Choroid plexus epithelial cell (primary cell): Measurements from ENCODE around the gene SDCCAG8.

Experiments used
- DNase-seq: peaks from one replicate; pipeline ENCODE4 v3.0.0-alpha.2; 2010; ENCODE audit warnings: low read depth
- H3K4me3 ChIP-seq: 2 replicates; pipeline ENCODE4 v1.5.1; 2011; ENCODE audit warnings: low read depth, mild to moderate bottlenecking, control low read depth, low read length, moderate library complexity
- TF ChIP-seq, protein P1 (sequence below): conservative IDR thresholded peaks from 2 replicates; pipeline ENCODE4 v1.5.1; 2011; ENCODE audit warnings: low read depth, mild to moderate bottlenecking, control low read depth, inconsistent platforms, low read length, moderate library complexity

Gene SDCCAG8

DNA sequence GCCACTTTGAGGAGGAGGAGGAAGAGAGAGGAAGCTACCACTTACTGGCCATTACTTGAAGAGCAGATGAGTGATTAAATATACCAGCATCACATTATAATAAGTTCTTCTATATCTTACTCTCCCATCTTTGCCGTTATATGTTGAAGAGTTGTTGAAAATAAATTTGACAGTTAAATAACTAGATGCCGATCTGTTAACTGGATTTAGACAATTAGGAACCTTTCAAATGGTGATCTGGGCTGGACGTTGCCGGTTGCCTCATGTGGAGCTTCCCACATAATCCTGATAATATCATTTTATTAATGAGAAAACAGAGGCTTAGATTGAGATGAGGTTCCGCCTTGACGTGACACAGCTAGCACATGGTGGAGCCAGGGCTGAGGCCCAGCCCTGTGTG, 147.0 kb downstream of the SDCCAG8 start:
- TF ChIP-seq, protein P1, sequence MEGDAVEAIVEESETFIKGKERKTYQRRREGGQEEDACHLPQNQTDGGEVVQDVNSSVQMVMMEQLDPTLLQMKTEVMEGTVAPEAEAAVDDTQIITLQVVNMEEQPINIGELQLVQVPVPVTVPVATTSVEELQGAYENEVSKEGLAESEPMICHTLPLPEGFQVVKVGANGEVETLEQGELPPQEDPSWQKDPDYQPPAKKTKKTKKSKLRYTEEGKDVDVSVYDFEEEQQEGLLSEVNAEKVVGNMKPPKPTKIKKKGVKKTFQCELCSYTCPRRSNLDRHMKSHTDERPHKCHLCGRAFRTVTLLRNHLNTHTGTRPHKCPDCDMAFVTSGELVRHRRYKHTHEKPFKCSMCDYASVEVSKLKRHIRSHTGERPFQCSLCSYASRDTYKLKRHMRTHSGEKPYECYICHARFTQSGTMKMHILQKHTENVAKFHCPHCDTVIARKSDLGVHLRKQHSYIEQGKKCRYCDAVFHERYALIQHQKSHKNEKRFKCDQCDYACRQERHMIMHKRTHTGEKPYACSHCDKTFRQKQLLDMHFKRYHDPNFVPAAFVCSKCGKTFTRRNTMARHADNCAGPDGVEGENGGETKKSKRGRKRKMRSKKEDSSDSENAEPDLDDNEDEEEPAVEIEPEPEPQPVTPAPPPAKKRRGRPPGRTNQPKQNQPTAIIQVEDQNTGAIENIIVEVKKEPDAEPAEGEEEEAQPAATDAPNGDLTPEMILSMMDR: no peak
- no peak for DNase-seq
- H3K4me3 ChIP-seq: no peak overlapping the region

DNA sequence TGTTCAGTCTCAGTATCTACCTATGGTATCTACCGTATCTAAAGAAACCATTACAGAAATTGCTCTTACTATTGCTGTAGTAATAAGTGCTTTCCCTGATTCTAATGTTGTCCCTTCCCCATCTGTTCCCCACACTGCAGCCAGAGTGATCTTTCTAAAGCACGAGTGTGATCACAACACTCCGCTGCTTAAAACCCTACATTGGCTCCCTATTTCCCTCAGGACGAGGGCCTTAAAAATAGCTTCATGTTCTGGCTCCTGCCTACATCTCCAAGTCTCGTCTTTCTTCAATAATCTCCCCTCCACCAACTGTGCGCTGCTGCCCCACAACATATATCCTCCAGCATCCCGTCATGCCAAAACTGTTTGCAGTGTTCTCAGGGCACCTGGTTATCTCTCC, 150.6 kb downstream of the SDCCAG8 start:
- no peak overlapping the region for H3K4me3 ChIP-seq
- DNase-seq: no peak

DNA sequence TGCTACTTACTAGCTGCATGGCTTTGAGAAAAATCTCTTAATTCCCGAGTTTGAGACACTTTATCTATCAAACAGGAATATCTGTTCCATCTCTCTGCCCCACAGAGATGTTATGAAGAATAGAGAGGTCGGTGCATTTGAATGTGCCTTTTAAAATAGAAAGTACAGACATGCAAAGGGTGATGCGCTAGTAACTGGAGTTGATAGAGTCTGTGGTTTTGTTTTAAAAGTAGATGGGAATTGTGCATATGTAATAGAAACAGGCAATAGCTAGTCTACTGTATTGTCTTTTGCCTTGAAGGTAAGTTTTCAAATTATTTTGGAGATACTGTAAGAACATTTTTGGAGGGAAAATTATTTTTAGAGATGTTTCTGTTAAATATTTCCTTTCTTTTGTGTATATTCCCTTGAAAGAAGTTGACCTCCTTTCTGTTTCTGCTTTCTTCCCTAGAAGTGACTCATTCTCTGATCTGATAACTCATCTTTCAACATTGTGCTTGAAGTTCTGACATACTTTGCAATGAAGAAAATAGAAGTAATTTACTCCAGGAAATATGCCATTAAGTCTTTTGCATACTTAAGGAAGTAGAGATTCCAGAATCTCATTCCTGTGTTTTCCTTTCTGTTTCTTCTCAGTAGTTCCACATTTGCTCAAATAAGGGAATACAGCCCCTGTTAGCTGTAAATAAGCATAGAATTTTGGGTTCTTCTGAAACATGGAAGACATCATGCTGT, 151.6 kb downstream of the SDCCAG8 start:
- H3K4me3 ChIP-seq: no peak overlapping the region
- TF ChIP-seq, protein P1: no peak
- DNase-seq: peak; percentile 78

More for the DNA sequence above, 150.6 kb downstream of the SDCCAG8 start:
- TF ChIP-seq, protein P1: no peak

DNA sequence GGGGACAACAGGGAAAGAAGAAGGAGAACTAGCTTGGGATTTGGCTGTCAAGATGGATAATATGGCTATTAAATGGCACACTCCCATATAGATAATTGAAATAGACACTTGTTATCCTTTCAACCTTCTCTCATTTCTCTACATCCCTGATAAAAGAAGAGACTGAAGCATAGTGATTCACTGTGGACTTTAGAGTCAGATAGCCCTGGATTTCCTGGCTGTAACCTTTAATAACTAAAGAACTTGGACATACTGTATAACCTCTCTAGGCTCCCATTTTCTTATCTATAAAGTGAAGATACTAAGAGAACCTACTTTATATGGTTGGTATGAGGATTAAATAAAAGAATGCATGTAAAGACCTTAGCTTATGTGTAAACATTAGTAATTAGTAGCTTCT, 152.6 kb downstream of the SDCCAG8 start:
- no peak for DNase-seq
- H3K4me3 ChIP-seq: no peak overlapping the region
- TF ChIP-seq, protein P1: no peak

DNA sequence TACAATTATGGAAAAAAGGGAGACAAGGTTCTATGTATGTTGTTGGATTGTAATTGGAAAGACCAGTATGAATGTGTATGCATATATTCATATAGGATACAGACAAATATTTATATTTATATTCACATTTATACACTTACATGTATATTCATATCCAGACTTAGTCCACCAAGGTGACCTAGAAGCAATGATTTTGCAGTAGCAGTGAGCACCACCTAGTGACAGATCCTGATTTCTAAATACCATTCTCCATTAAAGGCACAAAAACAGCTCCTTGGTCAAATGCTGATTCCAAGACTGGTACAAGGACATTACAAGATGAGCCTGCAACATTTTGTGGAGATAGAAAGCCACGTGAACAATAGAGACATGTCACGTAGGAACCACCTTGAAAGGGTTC, 153.4 kb downstream of the SDCCAG8 start:
- TF ChIP-seq, protein P1: peak; percentile 48
- no peak overlapping the region for H3K4me3 ChIP-seq
- DNase-seq: peak; percentile 53

DNA sequence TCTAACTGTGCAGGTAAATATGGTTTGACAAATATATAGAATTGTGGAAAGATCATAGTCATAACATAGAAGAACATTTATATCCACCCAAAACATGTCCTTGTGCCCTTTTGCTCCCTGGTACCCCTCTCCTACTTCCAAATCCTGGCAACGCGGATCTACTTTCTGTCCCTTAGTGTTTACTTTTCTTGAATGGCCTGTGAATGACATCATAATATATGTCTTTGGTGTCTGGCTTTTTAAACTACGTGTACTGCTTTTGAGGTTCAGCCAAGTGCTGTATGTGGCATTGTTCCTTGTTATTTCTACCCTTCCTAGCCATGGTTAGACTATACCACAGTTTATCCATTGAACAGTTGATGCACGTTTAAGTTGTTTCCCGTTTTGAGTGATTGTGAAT, 155.6 kb downstream of the SDCCAG8 start:
- TF ChIP-seq, protein P1: no peak
- no peak for DNase-seq
- no peak overlapping the region for H3K4me3 ChIP-seq

DNA sequence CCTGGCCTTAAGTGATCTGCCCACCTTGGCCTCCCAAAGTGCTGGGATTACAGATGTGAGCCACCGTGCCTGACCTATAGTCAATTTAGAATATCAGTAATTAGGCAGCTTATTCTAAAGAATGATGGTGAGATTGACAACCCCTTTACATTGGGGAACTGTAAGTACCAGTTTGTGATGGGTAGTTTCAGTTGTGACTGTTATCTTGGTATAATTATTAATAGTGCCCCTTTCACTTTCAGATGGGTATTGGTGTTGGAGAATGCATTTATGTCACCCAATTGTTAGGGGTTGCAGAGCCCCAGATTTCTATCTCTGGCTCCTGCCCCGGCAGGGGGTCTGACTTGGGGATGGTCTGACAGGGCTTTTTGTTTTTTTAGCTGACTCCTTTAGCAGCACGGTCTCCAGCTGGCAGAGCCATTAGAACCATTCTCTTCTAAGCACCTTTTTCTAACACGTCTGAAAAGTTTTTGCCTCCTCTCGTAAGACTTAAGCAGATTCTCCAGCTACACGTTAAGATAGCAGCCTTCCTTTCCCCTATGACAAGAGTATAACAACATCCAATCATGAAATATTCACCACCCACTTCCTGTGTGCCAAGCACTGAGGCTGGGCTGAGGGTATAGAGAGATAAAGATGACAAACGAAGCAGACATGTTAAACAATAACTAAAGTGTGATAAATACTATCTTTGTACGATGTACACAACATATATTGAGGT, 157.8 kb downstream of the SDCCAG8 start:
- no peak overlapping the region for H3K4me3 ChIP-seq
- no peak for DNase-seq
- TF ChIP-seq, protein P1: no peak
